GM19023 (cell line): ENCODE results near the gene NOMO2.
"Not testable (repeated sequence)": the region's sequence is repeated elsewhere in the genome, so short reads cannot be mapped to it uniquely, and the experiment has no call there.

ENCODE experiments used
- ATAC-seq: cut with Tn5 transposase; IDR thresholded peaks from one replicate; pipeline ENCODE4 v1.9.1; 2021; ENCODE audit warnings: mild to moderate bottlenecking, moderate library complexity; ENCODE audit not compliant: unreplicated experiment

NOMO2 gene

DNA sequence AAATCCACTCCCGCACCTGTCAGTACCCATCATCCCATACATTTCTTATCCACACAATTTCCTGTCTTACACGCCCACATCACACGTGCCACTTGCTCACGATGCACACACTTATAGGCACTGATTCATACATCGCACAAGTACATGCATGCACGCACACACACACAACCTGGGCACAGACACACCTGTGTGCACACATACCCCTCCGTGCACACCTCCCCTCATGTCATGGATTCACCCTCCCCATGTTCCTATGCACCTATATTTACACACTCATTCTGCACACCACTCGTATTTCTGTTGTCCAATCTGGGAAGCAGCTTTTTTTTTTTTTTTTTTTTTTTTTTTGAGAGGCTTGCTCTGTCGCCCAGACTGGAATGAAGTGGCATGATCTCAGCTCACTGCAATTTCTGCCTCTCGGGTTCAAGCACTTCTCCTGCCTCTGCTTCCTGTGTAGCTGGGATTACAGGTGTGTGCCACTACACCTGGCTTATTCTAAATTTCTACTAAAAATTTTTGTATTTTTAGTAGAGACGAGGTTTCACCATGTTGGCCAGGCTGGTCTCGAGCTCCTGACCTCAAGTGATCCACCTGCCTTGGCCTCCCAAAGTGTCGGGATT, 13.5 kb upstream of the NOMO2 start:
- ATAC-seq, result not testable (repeated sequence)

DNA sequence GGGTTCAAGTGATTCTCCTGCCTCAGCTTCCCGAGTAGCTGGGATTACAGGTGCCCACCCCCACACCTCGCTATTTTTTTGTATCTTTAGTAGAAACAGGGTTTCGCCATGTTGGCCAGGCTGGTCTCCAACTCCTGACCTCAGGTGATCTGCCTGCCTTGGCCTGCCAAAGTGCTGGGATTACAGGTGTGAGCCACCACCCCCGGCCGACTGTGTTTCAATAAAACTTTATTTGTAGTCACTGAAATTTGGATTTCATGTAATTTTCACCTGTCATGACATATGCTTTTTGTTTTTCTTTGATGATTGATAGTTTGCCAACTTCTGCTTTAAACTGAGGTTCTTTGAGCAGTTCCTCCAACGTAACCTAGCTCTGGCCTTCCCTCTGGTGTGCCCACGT, 12.0 kb upstream of the NOMO2 start:
- not testable (repeated sequence) for ATAC-seq

- ATAC-seq, result not testable (repeated sequence)
Measured at GRCh38 chr16:18572973-18573372, 11.1 kb upstream of the NOMO2 start.

DNA sequence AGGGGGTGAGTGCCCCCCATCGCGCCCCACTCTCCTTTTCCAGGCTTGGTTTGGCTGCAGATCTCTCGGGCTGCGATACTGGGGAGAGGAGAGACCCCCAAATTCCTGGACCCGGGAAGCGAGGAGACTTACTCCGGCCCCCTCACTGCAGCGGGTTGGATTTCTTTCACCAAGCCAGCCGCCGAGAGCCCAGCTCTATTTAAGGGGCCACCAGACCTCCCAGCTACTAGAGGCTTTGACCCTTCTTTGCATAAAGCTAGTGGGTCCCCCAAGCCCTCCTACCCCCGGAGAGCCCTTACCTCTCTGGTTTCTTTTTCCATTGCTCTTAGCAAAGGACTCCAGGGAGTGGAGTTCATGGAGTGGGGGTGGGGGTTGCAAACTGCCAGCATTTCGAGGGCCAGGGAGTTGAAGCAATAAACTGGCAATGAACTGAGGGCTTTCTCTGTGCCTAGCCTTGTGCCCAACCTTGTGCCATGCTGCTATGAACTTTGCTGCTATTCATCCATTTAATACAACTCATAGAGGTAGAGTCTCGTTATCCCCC, 9.5 kb upstream of the NOMO2 start:
- ATAC-seq, result not testable (repeated sequence)

GRCh38 chr16:18570529-18571306, 8.8 kb upstream of the NOMO2 start:
- not testable (repeated sequence) for ATAC-seq

GRCh38 chr16:18560416-18561220, 1.3 kb downstream of the NOMO2 start:
- not testable (repeated sequence) for ATAC-seq

- not testable (repeated sequence) for ATAC-seq
Measured at GRCh38 chr16:18553671-18554070, 8.2 kb downstream of the NOMO2 start.

DNA sequence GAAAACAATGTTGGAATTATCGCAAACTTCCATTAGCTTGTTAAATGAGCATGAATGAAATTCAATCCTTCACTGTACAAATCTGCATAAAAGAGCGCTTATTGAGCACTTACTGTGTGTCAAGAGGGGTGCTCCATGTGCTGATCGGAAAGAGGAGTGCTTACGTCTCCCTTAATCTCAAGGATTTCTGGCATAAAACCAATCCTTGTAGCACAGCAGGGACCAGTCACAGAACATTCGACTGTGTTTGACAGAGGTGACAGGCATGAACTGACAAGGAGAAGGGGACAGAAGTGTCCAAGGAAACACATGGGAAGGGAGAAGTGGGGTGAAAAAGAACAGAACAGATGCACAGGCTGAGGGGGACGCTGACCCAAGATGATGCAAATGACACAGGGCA, 14.5 kb downstream of the NOMO2 start:
- ATAC-seq, result not testable (repeated sequence)

- ATAC-seq, result not testable (repeated sequence)
Measured at GRCh38 chr16:18546853-18547252, 15.0 kb downstream of the NOMO2 start.

- not testable (repeated sequence) for ATAC-seq
Measured at GRCh38 chr16:18544232-18545081, 17.4 kb downstream of the NOMO2 start.

DNA sequence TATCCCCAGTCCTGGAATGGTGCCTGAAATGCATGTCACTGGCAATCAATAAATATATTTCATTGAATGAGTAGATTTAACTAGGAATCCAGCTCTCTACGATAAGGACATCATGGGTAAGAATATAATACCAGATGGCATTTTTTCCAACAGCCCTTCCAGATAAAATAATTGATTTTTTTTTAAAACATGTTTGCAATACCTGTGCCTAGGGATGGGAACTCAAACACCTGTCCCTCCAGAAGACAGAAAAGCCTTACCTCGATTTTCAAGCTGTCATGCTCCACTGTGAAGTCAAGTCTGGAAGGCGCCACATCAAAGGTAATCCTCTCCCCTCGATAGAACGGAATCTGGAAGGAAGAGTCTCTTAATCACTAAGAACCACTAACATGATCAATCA, 20.0 kb downstream of the NOMO2 start:
- not testable (repeated sequence) for ATAC-seq

DNA sequence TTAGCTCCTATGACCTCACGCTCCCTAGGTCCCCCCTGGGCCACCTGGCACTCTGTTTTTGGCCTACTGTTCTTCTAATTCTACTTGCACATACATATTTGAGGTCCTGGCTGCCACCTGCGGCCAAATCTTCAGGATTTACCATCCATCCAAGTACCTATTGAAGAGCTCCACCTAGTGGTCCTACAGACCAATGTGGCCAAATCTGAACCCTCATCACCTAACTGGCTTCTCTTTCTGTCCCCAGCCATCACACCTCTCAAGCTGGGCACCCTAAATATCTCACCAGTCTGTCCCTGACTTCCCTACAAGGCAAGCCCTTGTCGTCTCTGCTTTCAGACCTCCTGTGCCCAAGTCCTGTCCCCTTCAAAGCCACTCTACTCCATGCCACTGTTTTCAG, 24.9 kb downstream of the NOMO2 start:
- ATAC-seq, result not testable (repeated sequence)

DNA sequence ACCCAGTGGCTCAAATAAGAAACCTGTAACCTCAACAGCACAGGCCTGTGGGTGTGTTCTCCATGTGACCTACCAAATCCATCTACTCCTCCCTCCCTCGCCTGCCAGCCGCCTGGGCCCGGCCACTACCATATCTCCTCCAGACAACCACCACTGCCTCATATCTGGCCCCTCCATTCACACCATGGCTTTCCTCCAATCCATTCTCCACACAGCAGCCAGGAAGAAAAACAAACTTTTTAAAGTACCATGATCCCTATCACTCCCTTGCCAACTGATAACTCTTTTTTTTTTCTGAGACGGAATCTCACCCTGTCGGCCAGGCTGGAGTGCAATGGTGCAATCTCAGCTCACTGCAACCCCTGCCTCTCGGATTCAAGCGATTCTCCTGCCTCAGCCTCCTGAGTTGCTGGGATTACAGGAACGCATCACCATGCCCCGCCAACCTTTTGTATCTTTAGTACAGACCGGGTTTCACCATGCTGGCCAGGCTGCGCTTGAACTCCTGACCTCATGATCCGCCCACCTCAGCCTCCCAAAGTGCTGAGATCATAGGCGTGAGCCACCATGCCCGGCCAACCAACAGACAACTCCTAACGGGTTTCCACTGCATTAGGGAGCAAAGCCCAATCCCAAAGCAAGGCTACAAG, 26.3 kb downstream of the NOMO2 start:
- ATAC-seq, result not testable (repeated sequence)

DNA sequence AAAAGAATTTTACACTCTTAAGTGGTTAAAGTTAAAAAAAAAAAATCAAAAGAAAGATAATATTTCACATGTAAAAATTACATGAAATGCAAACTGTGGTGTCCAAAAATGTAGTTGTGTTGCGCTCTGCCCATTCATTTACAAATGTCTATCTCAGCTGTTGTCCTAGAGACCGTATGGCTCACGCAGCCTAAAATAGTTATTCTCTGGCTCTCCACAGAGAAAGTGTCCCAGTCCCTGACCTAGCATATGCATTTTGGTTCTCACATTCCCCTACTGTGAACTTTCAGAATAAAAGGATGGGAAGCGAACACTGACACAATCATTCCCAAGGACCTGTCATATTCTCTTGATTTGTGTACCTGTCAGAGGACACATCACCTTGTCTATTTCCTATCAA, 27.6 kb downstream of the NOMO2 start:
- ATAC-seq, result not testable (repeated sequence)

GRCh38 chr16:18531323-18531722, 30.6 kb downstream of the NOMO2 start:
- not testable (repeated sequence) for ATAC-seq

DNA sequence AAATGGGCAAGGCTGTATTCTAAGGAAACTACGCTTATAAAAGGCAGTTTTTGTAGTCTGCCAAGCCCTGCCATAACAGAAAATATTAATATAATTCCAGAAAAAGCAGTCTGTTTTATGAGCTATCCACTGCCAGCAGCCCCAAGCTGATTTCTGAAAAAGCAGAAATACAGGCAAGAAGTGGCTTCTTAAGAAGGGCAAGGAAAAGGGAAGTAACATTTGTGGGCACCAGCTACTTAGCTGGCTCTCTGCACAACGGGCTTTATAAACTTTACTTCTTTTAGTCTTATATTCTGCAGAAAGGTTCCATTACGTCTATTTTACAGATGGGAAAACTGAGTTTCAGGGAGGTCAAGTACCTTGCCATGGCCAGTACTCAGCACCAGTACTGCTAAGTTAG, 31.6 kb downstream of the NOMO2 start:
- not testable (repeated sequence) for ATAC-seq

DNA sequence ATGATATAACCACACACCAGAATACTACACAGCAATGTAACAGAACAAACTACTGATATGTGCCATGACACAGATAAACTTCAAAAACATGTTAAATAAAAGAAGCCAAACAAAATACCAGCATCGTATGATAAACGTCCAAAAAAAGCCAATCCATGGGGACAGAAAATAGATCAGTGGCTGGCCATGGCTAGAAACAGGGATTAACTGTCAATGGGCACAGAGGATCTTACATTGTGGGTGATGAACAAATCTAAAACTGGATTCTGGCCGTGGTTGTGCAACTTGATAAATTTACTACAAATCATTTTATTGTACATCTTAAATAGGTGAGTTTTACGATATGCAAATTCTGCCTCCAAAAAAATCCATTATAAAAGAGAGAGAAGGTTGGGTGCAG, 35.4 kb downstream of the NOMO2 start:
- ATAC-seq, result not testable (repeated sequence)

- ATAC-seq, result not testable (repeated sequence)
Measured at GRCh38 chr16:18525882-18526482, 35.9 kb downstream of the NOMO2 start.

DNA sequence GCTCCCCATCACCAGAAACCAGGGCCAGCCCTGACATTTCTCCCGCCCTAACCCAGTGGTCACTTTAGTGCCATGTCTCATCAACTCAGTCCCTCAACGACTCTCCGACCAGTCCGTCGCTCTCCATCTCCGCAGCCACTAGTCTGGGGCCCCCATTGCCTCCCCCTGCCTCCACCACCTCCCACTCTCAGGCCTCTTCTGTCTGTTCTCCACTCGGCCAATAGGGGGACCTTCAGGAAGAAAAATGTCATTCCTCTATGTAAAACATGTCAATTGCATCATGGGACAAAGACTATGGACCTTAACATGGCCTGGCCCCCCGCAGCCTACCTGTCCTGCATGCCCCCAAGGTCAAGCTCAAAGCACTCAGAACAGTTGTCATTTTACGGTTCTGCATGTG, 39.3 kb downstream of the NOMO2 start:
- ATAC-seq, result not testable (repeated sequence)
